MM.1S (cell line): Measurements from ENCODE around the gene TGFB2.

Source experiments
- EZH2 ChIP-seq: fragments of 300-600 bp; sonication (generic); optimal IDR thresholded peaks from 2 replicates; pipeline ENCODE3; 2017; ENCODE audit warnings: low read depth, mild to moderate bottlenecking, antibody characterized with exemption, low read length, mixed read lengths
- TF ChIP-seq, protein P1 (sequence below): fragments of 300-600 bp; sonication (generic); IDR thresholded peaks from 2 replicates; pipeline ENCODE4 v1.5.1; 2016; ENCODE audit warnings: antibody characterized with exemption, low read length, mixed read lengths

DNA sequence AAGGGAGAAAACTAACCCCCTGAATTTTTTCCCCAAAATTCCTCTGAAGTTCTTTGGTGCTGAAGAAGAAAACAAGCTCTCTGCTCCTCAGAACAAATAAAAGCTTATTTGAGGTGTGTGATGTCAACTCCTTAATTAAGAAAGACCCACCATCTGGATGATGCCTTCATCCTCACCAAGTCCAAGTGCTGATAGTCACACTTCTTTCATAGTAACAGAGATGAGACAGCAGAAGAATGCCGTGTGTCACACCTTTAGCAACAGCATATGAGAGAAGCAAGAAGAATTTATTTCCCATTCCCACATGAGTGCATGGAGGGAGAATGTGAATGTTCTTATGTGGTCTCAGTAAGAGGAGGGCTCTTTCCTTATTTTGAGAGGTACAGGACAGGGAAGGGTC, 91.2 kb downstream of the TGFB2 start:
- TF ChIP-seq, protein P1, sequence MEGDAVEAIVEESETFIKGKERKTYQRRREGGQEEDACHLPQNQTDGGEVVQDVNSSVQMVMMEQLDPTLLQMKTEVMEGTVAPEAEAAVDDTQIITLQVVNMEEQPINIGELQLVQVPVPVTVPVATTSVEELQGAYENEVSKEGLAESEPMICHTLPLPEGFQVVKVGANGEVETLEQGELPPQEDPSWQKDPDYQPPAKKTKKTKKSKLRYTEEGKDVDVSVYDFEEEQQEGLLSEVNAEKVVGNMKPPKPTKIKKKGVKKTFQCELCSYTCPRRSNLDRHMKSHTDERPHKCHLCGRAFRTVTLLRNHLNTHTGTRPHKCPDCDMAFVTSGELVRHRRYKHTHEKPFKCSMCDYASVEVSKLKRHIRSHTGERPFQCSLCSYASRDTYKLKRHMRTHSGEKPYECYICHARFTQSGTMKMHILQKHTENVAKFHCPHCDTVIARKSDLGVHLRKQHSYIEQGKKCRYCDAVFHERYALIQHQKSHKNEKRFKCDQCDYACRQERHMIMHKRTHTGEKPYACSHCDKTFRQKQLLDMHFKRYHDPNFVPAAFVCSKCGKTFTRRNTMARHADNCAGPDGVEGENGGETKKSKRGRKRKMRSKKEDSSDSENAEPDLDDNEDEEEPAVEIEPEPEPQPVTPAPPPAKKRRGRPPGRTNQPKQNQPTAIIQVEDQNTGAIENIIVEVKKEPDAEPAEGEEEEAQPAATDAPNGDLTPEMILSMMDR: no peak
- no peak for TF ChIP-seq EZH2
